GM13976 (cell line): Measurements from ENCODE around the gene MAX.

Source experiments
- DNase-seq: peaks from one replicate; pipeline ENCODE4 v3.0.0; 2012; ENCODE audit warnings: low spot score
- in situ Hi-C: fragments of 300-500 bp; cut with MboI; formaldehyde crosslinking; loops from one replicate; pipeline ENCODE4 v1.12.0; 2022; ENCODE audit warnings: low sequenced_read_pairs, mixed read lengths, inconsistent platforms; ENCODE audit not compliant: unreplicated experiment
- TF ChIP-seq, protein P1 (sequence below): IDR thresholded peaks from 2 replicates; pipeline ENCODE4 v1.5.1; 2012; ENCODE audit warnings: borderline replicate concordance, mild to moderate bottlenecking; ENCODE audit not compliant: insufficient read depth; ENCODE audit errors: extremely low read depth, missing control alignments, control extremely low read depth

The MAX gene

DNA sequence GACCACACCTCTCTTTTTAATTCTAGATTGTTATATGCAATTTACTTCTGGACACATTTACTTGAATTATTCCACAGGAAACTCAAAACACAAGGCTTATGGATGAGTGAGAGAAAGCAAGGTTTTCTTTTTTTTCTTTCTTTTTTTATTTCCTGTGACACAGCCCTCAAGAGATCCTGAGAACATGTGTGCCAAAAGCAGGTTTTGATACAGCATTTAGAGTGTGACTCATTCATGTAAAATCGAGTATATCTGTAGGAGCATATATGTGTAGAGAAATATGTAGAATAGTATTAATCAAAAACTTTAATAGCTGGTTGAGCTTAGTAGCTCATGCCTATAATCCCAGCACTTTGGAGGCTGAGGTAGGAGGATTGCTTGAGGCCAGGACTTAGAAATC lies 4.4 kb upstream of the MAX start:
- TF ChIP-seq, protein P1, sequence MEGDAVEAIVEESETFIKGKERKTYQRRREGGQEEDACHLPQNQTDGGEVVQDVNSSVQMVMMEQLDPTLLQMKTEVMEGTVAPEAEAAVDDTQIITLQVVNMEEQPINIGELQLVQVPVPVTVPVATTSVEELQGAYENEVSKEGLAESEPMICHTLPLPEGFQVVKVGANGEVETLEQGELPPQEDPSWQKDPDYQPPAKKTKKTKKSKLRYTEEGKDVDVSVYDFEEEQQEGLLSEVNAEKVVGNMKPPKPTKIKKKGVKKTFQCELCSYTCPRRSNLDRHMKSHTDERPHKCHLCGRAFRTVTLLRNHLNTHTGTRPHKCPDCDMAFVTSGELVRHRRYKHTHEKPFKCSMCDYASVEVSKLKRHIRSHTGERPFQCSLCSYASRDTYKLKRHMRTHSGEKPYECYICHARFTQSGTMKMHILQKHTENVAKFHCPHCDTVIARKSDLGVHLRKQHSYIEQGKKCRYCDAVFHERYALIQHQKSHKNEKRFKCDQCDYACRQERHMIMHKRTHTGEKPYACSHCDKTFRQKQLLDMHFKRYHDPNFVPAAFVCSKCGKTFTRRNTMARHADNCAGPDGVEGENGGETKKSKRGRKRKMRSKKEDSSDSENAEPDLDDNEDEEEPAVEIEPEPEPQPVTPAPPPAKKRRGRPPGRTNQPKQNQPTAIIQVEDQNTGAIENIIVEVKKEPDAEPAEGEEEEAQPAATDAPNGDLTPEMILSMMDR = no peak
- in situ Hi-C loops = no loop called here
- DNase-seq = no peak

DNA sequence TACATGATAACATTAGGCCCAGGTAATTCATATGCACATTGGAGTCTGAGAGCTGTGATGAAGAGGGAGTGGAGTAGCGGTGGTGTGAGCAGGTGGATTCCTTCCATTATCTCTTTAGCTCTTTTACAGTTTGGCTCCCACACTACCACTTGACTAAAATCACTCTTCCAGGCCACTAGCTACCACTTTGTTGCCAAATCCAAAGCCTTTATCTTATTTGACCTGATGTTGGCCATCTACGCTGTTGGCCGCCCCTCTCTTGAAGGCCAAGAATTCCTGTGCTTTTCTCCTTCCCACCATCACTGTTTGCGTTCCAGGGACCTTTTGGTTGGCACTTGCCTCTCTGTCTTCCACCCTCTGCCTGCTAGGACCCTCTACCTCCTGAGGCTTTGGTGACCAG lies 4.0 kb upstream of the MAX start:
- TF ChIP-seq, protein P1 = no peak
- in situ Hi-C loops = no loop called here
- no peak for DNase-seq

DNA sequence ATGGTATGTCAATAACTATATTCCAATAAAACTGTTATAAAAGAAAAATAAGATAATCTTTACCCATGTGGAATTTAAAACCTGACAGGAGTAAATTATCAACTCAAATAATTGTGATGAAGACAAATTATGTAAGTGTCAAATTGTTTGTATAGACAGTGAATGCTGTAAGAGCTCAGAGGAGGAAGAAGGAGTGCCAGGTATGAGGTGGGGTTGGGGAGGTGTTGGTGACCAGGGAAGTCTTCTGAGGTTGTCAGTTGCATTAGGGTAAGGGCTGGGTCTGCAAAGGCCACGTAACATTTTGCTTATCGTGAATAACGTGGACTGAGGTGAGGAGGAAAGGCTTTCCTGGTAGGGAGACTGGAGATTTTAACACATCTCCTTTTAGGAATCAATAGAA lies 2.5 kb upstream of the MAX start:
- TF ChIP-seq, protein P1 = no peak
- no peak for DNase-seq
- in situ Hi-C loops = no loop called here

DNA sequence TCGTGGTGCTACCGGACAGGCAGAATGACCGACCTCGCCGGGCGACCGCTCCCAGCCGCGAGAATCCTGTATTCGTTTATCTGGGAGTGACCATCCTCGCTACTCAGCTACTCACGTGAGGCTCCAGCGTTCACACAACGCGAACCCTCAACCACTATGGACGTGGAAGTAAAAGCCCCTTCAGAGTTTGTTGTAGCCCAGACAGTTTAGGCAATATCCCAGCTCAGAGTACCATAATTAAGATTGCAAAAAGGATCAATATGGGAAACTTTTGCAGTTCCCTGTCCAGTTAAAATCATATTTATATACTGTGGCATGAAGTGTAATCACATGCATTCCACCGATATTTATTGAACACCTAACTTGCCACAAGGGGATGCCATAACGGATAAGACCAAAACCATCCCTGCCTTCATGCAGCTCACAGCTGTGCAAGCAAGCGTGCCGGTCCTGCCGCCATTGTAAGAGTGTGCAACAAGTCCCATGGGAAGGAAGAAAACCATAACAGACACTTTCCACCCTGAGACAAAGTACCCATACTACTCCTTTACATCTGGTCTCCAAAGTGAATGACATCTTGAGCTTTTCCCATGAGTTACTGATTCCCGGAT lies 938 bp upstream of the MAX start:
- in situ Hi-C loops = no loop called here
- peak; percentile 43 for DNase-seq
- TF ChIP-seq, protein P1 = no peak

DNA sequence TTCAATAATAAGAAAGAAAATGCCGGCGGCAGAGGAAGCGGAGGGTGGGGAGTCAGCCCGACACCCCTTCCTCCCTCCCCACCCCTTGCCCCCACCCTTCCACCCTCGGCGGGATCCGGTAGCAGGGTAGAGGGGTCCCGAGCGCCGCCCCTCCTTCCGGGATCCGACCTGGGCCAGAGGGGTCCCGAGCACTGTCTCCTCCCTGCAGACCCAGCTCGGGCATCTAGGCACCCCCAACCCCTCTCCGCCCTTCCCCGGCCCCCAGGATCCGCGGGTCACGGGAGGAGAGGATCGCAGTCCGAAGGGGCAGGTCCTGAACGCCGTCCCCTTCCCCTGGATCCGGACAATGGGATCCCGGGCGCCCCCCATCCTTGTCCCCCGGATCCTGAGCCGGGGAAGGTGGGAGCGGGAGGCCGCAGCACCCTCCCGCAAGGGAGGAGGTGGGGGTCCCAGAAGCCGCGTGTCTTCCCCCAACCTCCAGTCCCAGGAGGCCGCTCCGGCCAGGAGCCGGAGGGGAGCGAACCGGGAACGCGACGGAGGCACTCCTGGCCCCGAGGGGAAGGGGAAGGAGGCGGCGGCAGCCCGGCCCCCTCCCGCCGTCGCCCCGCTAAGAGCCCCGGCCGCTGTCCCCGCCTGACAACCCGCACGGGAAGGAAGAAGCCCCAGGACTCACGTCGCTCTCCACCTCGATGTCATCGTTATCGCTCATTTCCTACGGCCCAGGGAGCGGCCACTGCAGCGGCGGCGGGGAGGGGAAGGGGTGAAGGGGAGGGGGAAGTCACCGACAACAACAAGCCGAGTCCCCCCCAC lies 481 bp downstream of the MAX start:
- TF ChIP-seq, protein P1 = no peak
- in situ Hi-C loops = no loop called here
- DNase-seq = no peak

DNA sequence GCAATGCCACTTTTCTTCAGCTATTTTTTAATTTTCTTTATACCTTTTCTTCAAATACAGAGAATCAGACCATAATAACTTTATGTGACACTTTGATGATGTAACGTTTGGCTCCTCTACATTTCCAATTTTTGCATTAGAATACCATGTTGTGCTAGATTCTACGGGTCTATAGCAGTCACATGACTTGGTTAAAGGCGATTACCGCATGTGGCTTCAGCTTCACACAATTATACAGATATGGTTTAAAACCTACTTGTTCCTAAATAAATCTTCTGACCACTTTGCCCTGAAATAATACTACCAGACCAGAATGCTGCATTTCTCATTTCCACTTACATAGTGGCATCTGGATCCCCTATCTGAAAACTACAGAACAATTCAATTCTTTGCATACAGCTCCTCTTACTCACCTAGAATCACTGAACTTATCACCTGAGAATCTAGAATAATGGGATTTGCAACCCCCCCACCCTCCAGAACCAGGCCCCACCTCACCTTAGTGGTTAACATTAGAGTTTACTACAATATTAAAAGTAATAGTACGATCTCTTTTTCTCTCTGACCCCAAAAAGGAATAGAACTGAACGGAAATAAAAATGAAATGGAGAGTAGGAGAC lies 1.3 kb downstream of the MAX start:
- TF ChIP-seq, protein P1 = no peak
- no peak for DNase-seq
- in situ Hi-C loops = no loop called here
